Measurements from ENCODE around the gene RTP3.
"Not testable (repeated sequence)": the region's sequence is repeated elsewhere in the genome, so short reads cannot be mapped to it uniquely, and the experiment has no call there.

Gene RTP3

DNA sequence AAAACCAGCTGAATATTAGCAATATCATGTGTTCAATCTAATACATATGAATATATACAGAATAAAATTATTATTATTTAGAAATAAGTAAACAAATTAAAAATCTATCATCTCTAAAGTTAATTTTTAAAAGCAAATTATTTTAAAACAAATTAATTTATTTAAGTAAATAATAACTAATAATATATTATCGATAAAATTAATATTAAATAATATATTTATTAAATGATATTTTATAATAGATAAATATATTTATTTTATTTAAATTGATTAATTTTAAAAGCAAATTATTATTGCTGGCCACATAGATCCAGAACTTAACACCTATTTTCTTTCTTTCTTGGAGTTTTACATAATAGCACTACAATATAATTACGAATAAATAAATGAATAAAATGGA lies 22.2 kb downstream of the RTP3 start:
- DNase-seq, result no peak

GRCh38 chr3:46520531-46520930 lies 22.8 kb downstream of the RTP3 start:
- no peak for DNase-seq

DNA sequence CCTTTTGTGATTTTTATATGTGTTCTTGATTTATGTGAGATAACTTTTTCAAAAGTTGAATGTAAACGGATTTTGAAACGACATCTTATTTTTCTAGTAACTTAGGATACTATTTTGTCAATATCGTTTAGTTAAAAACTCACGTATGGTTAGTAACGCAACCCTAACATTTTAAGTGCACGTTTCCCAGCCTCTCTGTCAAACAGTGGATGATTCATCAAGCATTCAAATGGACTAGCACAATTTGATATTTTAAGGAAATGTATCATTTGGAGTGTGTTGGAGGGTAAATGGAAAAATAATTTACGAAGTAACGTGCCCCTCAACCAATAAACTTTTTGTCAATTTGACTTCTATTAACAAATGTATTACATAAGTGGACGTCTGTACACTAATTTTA lies 23.3 kb downstream of the RTP3 start:
- no peak for DNase-seq

DNA sequence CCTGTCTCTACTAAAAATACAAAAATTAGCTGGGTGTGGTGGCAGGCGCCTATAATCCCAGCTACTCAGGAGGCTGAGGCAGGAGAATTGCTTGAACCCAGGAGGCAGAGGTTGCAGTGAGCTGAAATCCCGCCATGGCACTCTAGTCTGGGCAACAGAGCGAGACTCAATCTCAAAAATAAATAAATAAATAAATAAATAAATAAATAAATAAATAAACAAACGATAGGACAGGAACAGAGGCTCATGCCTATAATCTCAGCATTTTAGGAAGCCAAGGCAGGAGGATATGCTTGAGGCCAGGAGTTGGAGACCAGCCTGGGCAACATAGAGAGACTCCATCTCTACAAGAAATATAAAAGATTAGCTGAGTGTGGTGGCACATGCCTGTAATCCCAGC lies 24.4 kb downstream of the RTP3 start:
- not testable (repeated sequence) for DNase-seq

DNA sequence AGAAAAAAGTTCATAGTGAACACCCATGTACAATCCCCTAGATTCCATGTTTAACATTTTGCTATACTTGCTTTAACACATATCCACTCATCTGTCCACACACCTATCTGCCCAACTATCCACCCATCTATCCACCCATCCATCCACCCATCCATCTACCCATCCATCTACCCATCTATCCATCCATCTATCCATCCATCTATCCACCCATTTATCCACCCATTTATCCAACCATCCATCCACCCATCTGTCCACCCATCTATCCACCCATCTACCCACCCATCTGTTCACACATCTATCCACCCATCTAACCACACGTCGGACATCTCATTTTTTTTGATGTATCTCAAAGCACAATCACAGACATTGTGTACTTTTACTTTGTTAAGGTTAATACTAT lies 25.8 kb downstream of the RTP3 start:
- DNase-seq, result no peak

DNA sequence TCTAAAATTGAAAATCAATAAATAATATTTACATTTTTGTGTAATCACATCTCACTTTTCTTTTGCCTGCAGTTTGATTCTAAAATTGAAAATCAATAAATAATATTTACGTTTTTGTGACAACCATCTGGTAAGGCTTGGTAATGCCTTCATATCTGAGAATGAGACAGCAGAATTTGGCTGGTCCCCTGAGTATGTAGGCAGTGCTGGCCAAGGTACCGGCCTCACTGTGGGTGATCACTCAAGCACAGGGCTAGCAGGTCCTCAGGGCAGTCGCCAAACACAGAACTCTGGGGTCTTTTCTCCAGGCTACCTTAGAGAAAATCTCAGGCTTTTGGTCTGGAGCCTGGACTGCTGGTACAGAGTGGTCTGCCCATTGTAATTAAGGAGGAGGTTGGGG lies 26.2 kb downstream of the RTP3 start:
- no peak for DNase-seq

GRCh38 chr3:46524832-46525231 lies 27.1 kb downstream of the RTP3 start:
- DNase-seq, result no peak

DNA sequence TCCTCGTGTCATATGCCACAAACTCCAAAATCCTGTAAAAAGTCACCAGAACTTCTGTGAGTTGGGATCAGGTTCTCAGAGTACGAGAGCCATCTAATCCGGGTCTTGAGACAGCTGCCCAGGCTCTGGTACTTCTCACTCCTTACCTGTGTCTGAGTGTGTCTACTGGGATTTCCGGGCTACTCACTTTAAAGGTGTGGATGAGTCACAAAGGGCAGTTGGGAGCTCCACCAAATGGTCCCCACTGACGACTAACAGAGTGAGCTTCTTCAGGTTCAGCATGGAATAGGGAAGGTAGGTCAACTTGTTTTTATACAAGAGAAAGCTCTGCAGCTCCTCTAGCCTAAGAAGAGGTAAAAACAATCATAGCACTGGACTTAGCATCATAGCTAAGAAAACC lies 29.5 kb downstream of the RTP3 start:
- no peak for DNase-seq

- no peak for DNase-seq
These were observed 35.3 kb downstream of the RTP3 start for GRCh38 chr3:46533091-46533490.

DNA sequence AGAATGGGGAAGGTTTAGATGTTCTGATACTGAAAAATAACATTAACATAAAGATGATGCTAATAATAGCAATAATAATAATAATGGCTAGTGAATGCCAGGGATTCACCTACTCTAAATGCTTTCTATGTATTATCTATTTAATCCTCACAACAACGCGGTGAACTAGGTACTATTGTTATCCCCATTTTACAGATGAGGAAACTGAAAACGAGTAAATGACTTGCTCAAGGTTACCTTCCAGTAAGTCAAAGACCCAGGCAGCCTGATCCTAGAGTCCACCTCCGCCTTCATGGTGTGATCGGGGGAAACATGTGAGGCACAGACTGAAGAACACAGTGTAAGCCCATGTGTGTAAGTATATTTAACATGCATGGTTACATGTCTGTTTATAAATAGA lies 38.0 kb downstream of the RTP3 start:
- DNase-seq, result no peak

GRCh38 chr3:46536758-46537157 lies 39.0 kb downstream of the RTP3 start:
- DNase-seq, result no peak

DNA sequence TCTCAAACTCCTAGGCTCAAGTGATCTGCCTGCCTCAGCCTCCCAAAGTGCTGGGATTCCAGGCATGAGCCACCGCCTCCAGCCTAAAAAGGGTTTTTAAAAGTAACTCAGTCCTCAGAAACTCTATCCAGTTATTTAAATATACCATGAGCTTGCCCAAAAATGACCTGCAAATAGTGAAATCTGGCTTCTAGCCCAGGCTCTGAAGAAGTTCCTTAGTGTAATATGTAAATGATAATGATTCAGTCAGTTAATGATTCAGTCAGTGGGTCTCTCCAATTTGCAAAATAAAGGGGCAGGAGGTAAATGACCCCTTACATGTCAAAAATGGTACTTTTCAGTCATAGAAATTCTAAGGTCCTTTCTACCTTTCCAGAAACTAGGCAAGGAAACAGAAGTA lies 39.5 kb downstream of the RTP3 start:
- no peak for DNase-seq

GRCh38 chr3:46537779-46538178 lies 40.0 kb downstream of the RTP3 start:
- no peak for DNase-seq

DNA sequence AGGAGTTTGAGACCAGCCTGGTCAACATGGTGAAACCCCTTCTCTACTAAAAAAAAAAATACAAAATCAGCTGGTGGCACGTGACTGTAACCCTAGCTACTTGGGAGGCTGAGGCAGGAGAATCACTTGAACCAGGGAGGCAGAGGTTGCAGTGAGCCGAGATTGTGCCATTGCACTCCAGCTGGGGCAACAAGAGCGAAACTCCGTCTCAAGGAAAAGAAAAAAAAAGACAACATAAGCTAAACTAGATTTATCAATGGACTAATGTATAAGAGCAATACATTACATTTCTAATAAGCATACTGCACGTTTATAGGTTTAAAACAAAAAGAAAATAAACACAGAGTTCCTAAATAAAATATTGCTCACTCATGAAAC lies 40.6 kb downstream of the RTP3 start:
- DNase-seq, result not testable (repeated sequence)

DNA sequence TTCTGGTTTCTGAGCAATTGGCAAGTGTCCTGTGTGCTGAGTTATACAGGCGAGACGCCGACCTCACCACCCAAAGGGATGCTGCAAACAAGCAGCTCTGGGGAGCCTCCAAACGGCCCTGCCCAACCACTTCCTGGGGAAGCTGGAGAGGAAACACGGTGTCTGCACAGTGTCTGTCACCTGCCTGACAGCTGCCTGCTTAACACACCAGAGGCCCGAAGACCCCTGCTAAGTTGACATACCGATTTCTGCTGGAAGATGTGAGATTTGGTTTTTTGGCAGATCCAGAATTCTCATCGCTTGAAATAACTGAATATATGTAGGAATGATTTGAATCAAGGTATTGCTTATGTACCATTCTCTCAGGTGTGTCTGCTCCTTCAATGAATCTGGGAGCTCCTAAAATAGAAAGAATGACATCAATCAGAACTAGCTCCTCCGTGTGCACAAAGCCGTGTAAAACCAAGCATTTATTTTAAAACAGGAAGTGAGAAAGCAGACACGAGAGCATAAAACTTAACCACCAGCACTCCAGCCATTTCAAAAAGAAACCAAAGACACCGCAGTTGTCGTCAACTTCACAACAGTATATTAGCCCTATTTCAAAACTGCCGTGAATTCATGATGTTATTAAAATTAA lies 41.1 kb downstream of the RTP3 start:
- no peak for DNase-seq

DNA sequence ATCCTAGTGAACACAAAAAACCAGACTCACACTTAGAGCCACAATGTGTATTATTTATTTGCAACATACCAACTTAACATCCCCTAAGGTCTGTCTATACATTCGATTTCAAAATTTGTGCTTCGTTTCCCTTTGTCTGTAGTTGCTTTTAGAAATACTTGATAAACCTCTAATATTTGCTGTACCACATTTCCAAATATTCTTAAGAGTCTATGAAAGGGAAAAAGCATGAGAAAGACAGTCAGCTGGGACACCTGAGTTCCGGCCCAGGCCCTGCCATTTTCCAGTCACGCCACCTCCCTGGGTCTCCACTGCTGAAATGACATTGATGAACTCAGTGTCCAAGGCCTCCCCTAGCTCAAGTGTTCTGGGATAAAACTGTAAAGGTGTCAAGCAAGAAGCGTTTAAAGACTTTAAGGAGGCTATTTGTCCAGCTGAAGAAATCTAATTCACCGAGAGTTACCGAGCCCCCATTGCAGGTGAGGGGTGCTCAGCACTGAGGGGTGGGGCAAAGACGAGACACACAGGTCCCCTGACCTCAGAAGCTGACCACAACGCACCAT lies 41.7 kb downstream of the RTP3 start:
- DNase-seq, result no peak

GRCh38 chr3:46540550-46540949 lies 42.8 kb downstream of the RTP3 start:
- no peak for DNase-seq

- no peak for DNase-seq
These were observed 44.1 kb downstream of the RTP3 start for GRCh38 chr3:46541835-46542234.

GRCh38 chr3:46542344-46542743 lies 44.6 kb downstream of the RTP3 start:
- no peak for DNase-seq

DNA sequence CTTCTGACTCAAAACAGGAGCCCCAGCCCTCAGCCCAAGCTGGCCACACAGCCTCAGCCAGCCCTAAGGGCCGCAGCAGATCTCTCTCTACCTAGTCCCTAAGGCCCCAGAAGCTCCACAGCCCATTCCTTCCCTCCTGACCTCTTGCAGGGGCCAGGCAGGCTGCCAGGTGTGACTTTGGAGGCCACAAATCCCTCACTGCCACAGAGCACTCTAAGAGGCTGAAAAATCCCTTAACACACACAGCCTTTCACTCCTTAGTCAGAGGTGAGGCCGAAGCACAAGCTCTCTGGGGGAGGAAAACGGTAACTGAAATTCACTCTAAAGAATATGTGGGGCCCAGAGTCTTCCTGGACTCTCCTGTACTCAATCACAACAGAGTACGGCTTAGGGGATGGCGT lies 45.0 kb downstream of the RTP3 start:
- no peak for DNase-seq

DNA sequence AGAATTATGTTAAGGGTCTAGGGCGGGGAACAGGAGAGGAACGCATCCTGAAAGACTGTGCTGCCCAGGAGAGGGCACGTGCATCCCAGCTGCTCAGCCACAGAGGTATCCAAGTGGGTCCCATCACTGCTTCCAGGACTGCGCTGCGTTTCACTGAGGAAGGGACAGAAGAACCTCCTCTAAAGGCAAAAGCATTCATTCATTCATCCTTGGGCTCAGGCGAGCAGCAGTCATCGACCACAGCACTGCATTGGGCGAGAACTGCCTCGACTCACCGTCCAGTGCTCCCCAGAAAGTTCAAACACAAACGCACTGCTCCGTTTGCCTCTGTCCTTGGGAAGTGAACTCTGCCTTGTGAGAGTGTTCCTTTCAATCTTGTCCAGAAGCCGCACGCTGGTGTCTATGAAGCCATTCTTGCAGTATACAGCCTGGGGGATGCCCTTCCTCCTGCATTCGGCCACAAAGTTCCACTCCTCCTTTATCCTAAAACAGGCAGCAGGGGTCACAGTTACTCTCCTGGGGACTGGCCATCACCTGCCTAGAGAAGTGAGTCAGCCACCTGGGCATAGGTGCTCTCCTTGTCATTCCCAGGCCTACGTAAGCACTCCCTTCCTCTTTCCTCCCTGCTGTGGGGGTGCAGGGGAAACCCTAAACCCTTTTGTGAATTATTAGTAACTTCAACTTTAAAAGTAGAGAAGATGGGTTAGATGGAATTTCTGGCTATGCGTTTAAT lies 47.2 kb downstream of the RTP3 start:
- no peak for DNase-seq

DNA sequence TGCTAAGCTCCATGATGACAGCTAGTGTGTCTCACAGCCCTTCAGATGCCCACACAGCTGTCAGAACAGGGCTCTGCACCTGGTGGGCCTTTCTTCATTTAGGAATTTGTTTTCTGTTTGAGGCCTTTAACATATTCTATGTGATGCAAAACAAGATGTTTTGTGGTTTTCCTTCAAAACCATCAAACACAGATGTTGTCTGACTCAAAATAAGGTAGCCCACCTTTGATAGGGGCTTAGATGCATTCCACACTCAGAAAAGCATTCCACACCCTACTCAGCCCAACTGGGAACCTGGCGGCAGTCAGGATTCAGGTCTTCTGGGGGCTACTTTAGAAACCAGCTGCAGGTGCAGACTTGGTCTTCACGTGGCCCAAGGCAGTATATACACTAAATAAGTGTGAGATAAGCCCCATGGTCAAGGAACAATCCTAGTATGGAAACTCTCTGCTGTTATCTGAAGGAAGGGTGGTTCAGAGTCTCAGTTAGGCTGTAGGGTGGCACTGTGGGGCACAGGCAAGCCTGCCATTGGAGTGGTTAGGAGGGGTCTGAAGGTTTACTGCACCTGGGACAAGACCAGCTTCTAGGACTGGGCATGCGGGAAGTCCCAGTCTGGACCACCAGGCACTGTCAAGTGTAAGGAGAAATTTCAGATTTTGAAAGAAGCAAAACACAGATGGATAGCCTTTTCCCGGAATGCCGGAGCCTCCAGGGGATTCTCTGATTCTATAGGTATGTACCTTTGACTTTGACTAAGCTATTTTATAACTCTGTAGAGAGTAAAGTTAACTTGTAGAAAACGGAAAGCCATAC lies 48.2 kb downstream of the RTP3 start:
- DNase-seq, result no peak

GRCh38 chr3:46546896-46547440 lies 49.2 kb downstream of the RTP3 start:
- DNase-seq, result no peak
